Upper lobe of right lung (tissue), 1 donor: ENCODE measurements around the gene UCP2. TPM values are rescaled to one million over a fixed set of nuclear protein-coding genes. Genes with fewer than 3 reads are reported as not detected.

Source experiments
- ATAC-seq: fragments of 200-7000 bp; cut with Tn5 transposase; one replicate; pipeline ENCODE4 v1.9.1; 2020; ENCODE audit warnings: mild to moderate bottlenecking, moderate library complexity
- DNase-seq: peaks from one replicate; pipeline ENCODE4 v3.0.0-alpha.2; 2020
- H3K27ac ChIP-seq: fragments of 200-600 bp; one replicate; pipeline ENCODE4 v1.8.0; 2022
- H3K27me3 ChIP-seq: fragments of 200-600 bp; one replicate; pipeline ENCODE4 v1.8.0; 2022; ENCODE audit warnings: mild to moderate bottlenecking
- H3K36me3 ChIP-seq: fragments of 200-600 bp; one replicate; pipeline ENCODE4 v1.8.0; 2022
- H3K4me1 ChIP-seq: fragments of 200-600 bp; one replicate; pipeline ENCODE4 v1.8.0; 2022
- H3K4me3 ChIP-seq: fragments of 200-600 bp; one replicate; pipeline ENCODE4 v1.8.0; 2022; ENCODE audit warnings: mild to moderate bottlenecking
- H3K9me3 ChIP-seq: fragments of 200-600 bp; one replicate; pipeline ENCODE4 v1.8.0; 2022
- intact Hi-C: fragments of 100-400 bp; cut with DNase I; formaldehyde crosslinking; loops from one replicate; pipeline ENCODE4 v1.11.0; 2022
- total RNA-seq: library from RNA; stranded (reverse); fragmentation: NEBNext Ultra II Directional; extraction: Animal tissue kit (Norgen Biotek cat#: 25700); gene quantifications from one replicate; pipeline ENCODE4 v1.2.1, GENCODE V29; 2021
- TF ChIP-seq, protein P1 (sequence below): fragments of 200-600 bp; IDR thresholded peaks from one replicate; pipeline ENCODE4 v1.8.0; 2022; ENCODE audit warnings: antibody characterized with exemption
- donor health status: DM: no; HTN: yes; CAD: no; lungs with severe emphysema.

UCP2 gene
- total RNA-seq, 1 donor from 2014 or later, result 56.3 TPM

DNA sequence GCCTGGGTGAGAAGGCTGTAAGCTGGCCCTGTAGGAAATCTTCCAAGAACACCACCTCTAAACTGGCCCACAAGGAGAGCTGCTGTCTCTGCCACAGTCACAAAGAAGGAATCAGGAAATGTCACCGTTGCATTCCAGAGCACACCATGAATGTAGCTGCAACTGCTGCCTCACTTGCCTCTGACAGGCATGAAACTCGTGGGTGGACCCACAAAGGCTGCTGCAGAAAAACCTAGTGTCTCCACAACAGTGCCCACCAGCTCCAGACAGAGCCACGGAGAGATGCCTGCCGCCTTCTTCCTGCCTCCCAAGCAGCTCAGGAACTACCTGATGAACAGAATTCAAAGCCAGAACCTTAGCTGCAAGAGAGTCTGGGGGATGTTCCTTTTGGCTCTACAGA is 21.3 kb downstream of the UCP2 start:
- ATAC-seq (no peak), DNase-seq (no peak)
- Histone ChIP-seq H3K9me3 (no peaks in the 10 kb centered on the region), H3K36me3 (no peaks in the 10 kb centered on the region), H3K4me1 (no peaks in the 10 kb centered on the region), H3K4me3 (no peak overlapping the region), H3K27ac (no peak overlapping the region), H3K27me3 (no peaks in the 10 kb centered on the region)
- TF ChIP-seq, protein P1, sequence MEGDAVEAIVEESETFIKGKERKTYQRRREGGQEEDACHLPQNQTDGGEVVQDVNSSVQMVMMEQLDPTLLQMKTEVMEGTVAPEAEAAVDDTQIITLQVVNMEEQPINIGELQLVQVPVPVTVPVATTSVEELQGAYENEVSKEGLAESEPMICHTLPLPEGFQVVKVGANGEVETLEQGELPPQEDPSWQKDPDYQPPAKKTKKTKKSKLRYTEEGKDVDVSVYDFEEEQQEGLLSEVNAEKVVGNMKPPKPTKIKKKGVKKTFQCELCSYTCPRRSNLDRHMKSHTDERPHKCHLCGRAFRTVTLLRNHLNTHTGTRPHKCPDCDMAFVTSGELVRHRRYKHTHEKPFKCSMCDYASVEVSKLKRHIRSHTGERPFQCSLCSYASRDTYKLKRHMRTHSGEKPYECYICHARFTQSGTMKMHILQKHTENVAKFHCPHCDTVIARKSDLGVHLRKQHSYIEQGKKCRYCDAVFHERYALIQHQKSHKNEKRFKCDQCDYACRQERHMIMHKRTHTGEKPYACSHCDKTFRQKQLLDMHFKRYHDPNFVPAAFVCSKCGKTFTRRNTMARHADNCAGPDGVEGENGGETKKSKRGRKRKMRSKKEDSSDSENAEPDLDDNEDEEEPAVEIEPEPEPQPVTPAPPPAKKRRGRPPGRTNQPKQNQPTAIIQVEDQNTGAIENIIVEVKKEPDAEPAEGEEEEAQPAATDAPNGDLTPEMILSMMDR, result no peak
- intact Hi-C loops, result no loop called here

DNA sequence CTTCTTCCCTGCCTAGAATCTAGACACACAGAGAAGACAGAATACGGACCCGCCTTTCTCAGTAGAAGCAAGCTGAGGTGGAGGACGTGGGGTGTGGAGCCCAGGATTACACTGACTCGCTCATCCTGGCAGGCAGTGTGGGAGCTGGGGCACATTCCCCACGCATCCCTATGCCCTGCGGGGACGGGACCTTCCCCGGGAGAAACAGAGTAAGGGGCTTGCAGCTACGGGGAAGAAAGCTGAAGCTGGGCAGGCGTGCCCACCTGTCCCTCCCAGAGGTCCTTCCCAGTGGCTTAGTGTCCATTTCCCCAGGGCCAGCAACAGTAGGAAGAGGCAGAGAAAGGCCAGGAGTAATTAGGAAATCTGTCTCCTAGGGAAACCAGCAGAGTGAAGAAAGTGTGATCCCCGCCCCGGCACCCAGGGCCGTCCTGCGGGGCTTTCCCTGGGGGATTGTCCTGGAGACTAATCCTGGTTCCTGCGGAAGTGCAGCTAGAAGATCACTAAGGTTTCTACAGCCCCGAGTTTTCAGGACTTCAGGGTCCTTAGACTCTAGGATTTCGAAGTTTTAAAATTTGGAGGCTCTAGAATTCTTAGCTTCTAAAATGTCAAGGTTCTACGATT is 24.0 kb downstream of the UCP2 start:
- Histone ChIP-seq H3K36me3 (no peaks in the 10 kb centered on the region), H3K9me3 (no peaks in the 10 kb centered on the region), H3K27me3 (peaks cover 4% of the 10 kb centered on the region), H3K4me1 (no peaks in the 10 kb centered on the region), H3K4me3 (no peak overlapping the region), H3K27ac (no peak overlapping the region)
- DNase-seq, result no peak
- TF ChIP-seq, protein P1, result no peak
- no peak for ATAC-seq
- intact Hi-C loops, result no loop called here

DNA sequence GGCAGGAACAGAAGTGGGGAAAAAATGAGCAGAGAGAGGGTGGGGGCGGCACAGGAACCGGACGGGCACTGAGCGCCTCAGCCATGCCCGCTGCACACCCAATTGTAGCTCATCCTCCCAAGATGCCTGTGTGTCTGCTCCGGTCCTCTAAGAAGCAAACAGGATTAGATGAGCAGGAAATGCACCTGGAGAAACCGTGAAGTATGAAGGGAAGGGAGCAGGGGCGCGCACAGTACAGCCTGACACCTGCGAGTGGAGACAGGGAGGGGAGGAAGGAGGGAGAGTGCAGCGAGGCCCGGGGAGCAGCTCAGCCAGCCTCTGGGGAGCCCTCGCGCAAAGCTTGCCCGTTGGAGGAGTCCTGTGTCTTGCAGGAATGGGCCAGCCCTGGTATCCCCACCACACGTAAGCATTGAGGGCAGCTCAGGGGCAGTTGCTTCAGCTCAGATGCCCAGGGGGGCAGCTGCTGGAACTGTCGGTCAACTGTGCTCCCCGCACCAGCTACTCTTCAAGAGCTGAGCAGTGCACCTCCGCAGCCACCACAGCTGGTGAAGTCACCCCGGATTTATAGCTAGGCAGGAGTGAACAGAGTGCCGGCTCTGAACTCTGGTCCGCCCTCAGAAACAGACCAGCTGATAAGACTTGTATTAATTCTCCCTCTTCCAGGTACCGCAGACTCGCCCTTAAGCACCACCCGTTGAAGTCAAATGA is 24.8 kb downstream of the UCP2 start:
- no peak overlapping the region for H3K4me3 ChIP-seq
- DNase-seq (no peak), ATAC-seq (peak; percentile 28)
- peaks cover 4% of the 10 kb centered on the region for H3K27me3 ChIP-seq
- TF ChIP-seq, protein P1, result no peak
- intact Hi-C loops, result no loop called here
- no peaks in the 10 kb centered on the region for H3K4me1 ChIP-seq
- H3K36me3 ChIP-seq, result no peaks in the 10 kb centered on the region
- H3K9me3 ChIP-seq, result no peaks in the 10 kb centered on the region
- H3K27ac ChIP-seq, result no peak overlapping the region

DNA sequence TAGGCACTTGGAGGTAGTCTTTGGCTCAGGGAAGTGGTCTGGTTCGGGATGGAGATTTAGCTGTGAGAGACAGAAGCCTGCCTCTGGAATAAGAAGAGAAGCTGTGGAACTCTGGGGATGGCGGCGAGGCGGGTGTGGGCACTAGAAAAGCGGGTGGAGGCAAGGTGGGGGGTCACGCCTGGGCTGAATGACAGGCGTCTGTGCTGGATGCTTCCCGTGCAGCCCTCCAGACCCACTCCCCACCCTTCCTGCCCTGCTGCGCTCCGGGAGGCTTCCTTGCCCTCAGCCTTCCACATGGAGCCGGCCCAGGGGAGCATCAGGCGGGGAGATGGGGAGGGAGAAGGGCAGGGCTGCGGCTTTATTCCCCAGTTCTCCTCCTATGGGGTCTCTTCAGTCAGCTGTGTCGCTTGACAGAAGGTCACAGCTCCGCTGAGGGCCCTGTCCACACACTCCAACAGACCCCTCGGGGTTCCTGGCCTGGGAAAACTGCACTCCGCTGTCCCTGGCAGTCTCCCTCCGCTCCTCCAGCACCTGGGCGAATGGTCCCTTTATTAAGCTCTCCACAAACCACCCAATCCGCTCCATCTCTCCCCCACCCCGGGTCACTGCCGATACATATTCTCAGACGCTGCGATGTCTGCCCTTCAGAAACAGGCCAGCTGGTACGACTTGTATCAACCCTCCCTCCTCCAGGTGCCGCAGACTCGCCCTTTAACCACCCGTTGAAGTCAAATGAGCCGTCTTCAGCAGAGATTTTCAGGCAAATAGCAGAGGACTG is 25.6 kb downstream of the UCP2 start:
- no peak for ATAC-seq
- H3K9me3 ChIP-seq, result no peaks in the 10 kb centered on the region
- no peak overlapping the region for H3K27ac ChIP-seq
- intact Hi-C loops, result no loop called here
- no peaks in the 10 kb centered on the region for H3K4me1 ChIP-seq
- no peaks in the 10 kb centered on the region for H3K36me3 ChIP-seq
- TF ChIP-seq, protein P1, result no peak
- DNase-seq, result no peak
- peaks cover 4% of the 10 kb centered on the region for H3K27me3 ChIP-seq
- H3K4me3 ChIP-seq, result no peak overlapping the region

DNA sequence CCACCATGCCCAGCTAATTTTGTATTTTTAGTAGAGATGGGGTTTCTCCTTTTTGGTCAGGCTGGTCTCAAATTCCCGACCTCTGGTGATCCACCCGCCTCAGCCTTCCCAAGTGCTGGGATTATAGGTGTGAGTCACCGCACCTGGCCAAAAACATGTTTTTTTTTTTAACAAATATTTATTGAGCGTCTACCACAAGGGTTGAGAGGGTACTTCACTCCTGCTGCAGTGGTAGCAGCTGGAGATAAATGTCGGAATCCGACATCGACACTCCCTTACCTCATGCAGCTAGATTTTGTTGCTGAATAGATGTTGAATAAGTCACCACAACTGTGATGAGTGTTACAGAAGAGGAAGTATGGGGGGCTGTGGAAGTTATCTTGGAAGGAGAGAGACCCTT is 30.8 kb downstream of the UCP2 start:
- peaks cover 4% of the 10 kb centered on the region for H3K27me3 ChIP-seq
- H3K4me3 ChIP-seq, result no peak overlapping the region
- no peak overlapping the region for H3K27ac ChIP-seq
- H3K4me1 ChIP-seq, result no peaks in the 10 kb centered on the region
- TF ChIP-seq, protein P1, result no peak
- DNase-seq (no peak), ATAC-seq (peak; percentile 71)
- intact Hi-C loops, result no loop called here
- no peaks in the 10 kb centered on the region for H3K9me3 ChIP-seq
- H3K36me3 ChIP-seq, result no peaks in the 10 kb centered on the region
